H9 (cell line): Measurements from ENCODE around the gene ZG16. TPM values are rescaled to one million over a fixed set of nuclear protein-coding genes. Genes with fewer than 3 reads are reported as not detected.

ENCODE experiments used
- DNase-seq: peaks from one replicate; pipeline ENCODE4 v3.0.0-alpha.2; 2017
- H2AFZ ChIP-seq: one replicate; pipeline ENCODE4 v1.6.1; 2013; ENCODE audit warnings: mild to moderate bottlenecking, low read length, control low read depth, moderate library complexity
- H2AK5ac ChIP-seq: 2 replicates; pipeline ENCODE4 v1.6.1; 2013; ENCODE audit warnings: low read length, control low read depth, mixed read lengths; ENCODE audit not compliant: insufficient read length
- H2BK120ac ChIP-seq: one replicate; pipeline ENCODE4 v1.6.1; 2013; ENCODE audit warnings: low read depth, mild to moderate bottlenecking, low read length, control low read depth, inconsistent platforms; ENCODE audit not compliant: poor library complexity, severe bottlenecking
- H2BK12ac ChIP-seq: 2 replicates; pipeline ENCODE4 v1.6.1; 2013; ENCODE audit warnings: low read length, control low read depth, mixed read lengths, low read depth; ENCODE audit not compliant: insufficient read length
- H2BK15ac ChIP-seq: 2 replicates; pipeline ENCODE4 v1.6.1; 2013; ENCODE audit warnings: low read depth, low read length, control low read depth
- H2BK20ac ChIP-seq: one replicate; pipeline ENCODE4 v1.6.1; 2013; ENCODE audit warnings: low read depth, mild to moderate bottlenecking, low read length, control low read depth, inconsistent platforms; ENCODE audit not compliant: poor library complexity, severe bottlenecking
- H2BK5ac ChIP-seq: 2 replicates; pipeline ENCODE4 v1.6.1; 2013; ENCODE audit warnings: low read length, control low read depth, mixed read lengths; ENCODE audit not compliant: insufficient read length
- H3K14ac ChIP-seq: 2 replicates; pipeline ENCODE4 v1.6.1; 2013; ENCODE audit warnings: low read length, control low read depth; ENCODE audit not compliant: insufficient read depth
- H3K18ac ChIP-seq: 2 replicates; pipeline ENCODE4 v1.6.1; 2013; ENCODE audit warnings: low read depth, mild to moderate bottlenecking, mixed read lengths, low read length, control low read depth; ENCODE audit not compliant: insufficient read length
- H3K23ac ChIP-seq: 2 replicates; pipeline ENCODE4 v1.6.1; 2013; ENCODE audit warnings: low read length, control low read depth, mixed read lengths, low read depth; ENCODE audit not compliant: insufficient read length
- H3K23me2 ChIP-seq: 2 replicates; pipeline ENCODE4 v1.6.1; 2013; ENCODE audit warnings: low read depth, mild to moderate bottlenecking, mixed read lengths, low read length, control low read depth; ENCODE audit not compliant: insufficient read length, poor library complexity, severe bottlenecking
- H3K27ac ChIP-seq: 2 replicates; pipeline ENCODE4 v1.5.1; 2013; ENCODE audit warnings: low read length, control low read depth, mixed read lengths, low read depth; ENCODE audit not compliant: insufficient read length
- H3K27me3 ChIP-seq: 2 replicates; pipeline ENCODE4 v1.6.1; 2013; ENCODE audit warnings: low read length, control low read depth, inconsistent platforms; ENCODE audit not compliant: insufficient read depth
- H3K4ac ChIP-seq: 2 replicates; pipeline ENCODE4 v1.6.1; 2013; ENCODE audit warnings: low read depth, mild to moderate bottlenecking, control low read depth, inconsistent platforms, low read length, moderate library complexity
- H3K4me1 ChIP-seq: 2 replicates; pipeline ENCODE4 v1.6.1; 2013; ENCODE audit warnings: low read length, control low read depth, inconsistent platforms; ENCODE audit not compliant: insufficient read depth
- H3K4me2 ChIP-seq: 2 replicates; pipeline ENCODE4 v1.6.1; 2013; ENCODE audit warnings: low read length, control low read depth, mixed read lengths; ENCODE audit not compliant: insufficient read length, insufficient read depth
- H3K56ac ChIP-seq: 2 replicates; pipeline ENCODE4 v1.6.1; 2013; ENCODE audit warnings: low read depth, mild to moderate bottlenecking, mixed read lengths, low read length, control low read depth; ENCODE audit not compliant: insufficient read length
- H3K79me1 ChIP-seq: 2 replicates; pipeline ENCODE4 v1.6.1; 2013; ENCODE audit warnings: low read depth, mild to moderate bottlenecking, moderate library complexity, low read length, control low read depth, inconsistent platforms; ENCODE audit not compliant: insufficient read depth, poor library complexity, severe bottlenecking
- H3K79me2 ChIP-seq: 2 replicates; pipeline ENCODE4 v1.6.1; 2013; ENCODE audit warnings: low read length, control low read depth, inconsistent platforms; ENCODE audit not compliant: insufficient read depth
- H3K9ac ChIP-seq: 2 replicates; pipeline ENCODE4 v1.6.1; 2013; ENCODE audit warnings: low read length, control low read depth, mixed read lengths; ENCODE audit not compliant: insufficient read length; ENCODE audit errors: extremely low read depth
- H3K9me3 ChIP-seq: one replicate; pipeline ENCODE4 v1.6.1; 2013; ENCODE audit warnings: low read depth, low read length, inconsistent platforms; ENCODE audit not compliant: control insufficient read depth
- H3T11ph ChIP-seq: one replicate; pipeline ENCODE4 v1.6.1; 2013; ENCODE audit warnings: mild to moderate bottlenecking, low read length, control low read depth, inconsistent platforms
- H4K20me1 ChIP-seq: one replicate; pipeline ENCODE4 v1.6.1; 2013; ENCODE audit not compliant: control insufficient read depth, insufficient read length, insufficient read depth
- H4K5ac ChIP-seq: 2 replicates; pipeline ENCODE4 v1.6.1; 2013; ENCODE audit warnings: low read depth, mild to moderate bottlenecking, mixed read lengths, low read length, control low read depth; ENCODE audit not compliant: insufficient read length
- H4K8ac ChIP-seq: replicated peaks from 2 replicates; pipeline ENCODE4 v1.6.1; 2013; ENCODE audit warnings: low read length, control low read depth, mixed read lengths, low read depth; ENCODE audit not compliant: insufficient read length
- H4K91ac ChIP-seq: 2 replicates; pipeline ENCODE4 v1.6.1; 2013; ENCODE audit warnings: low read depth, mild to moderate bottlenecking, moderate library complexity, mixed read lengths, low read length, control low read depth; ENCODE audit not compliant: insufficient read length
- H3K27ac Mint-ChIP-seq, 3 experiments: 2 replicates in 2 of 3; 3 replicates in 1 of 3; pipeline ENCODE4 v1.8.0; 2020 to 2021; ENCODE audit warnings: mixed read lengths in 3 of 3, mild to moderate bottlenecking in 1 of 3, moderate library complexity in 1 of 3
- H3K27me3 Mint-ChIP-seq: 2 replicates; pipeline ENCODE4 v1.8.0; 2021; ENCODE audit warnings: low read depth, mild to moderate bottlenecking, moderate library complexity, mixed read lengths
- H3K36me3 Mint-ChIP-seq, 3 experiments: 2 replicates in 2 of 3; 3 replicates in 1 of 3; pipeline ENCODE4 v1.8.0; 2020 to 2021; ENCODE audit warnings: low read depth in 3 of 3, mixed read lengths in 3 of 3; ENCODE audit not compliant: insufficient read depth in 1 of 3
- H3K4me1 Mint-ChIP-seq, 2 experiments: 2 replicates each; pipeline ENCODE4 v1.8.0; 2020; ENCODE audit warnings: mixed read lengths in 2 of 2
- H3K4me3 Mint-ChIP-seq, 2 experiments: 2 replicates in 1 of 2; 3 replicates in 1 of 2; pipeline ENCODE4 v1.8.0; 2020 to 2021; ENCODE audit warnings: mild to moderate bottlenecking in 2 of 2, mixed read lengths in 2 of 2, moderate library complexity in 1 of 2
- H3K9me3 Mint-ChIP-seq, 2 experiments: 2 replicates in 1 of 2; 3 replicates in 1 of 2; pipeline ENCODE4 v1.8.0; 2020; ENCODE audit warnings: mild to moderate bottlenecking in 2 of 2, mixed read lengths in 2 of 2, moderate library complexity in 1 of 2
- WGBS: extraction: QIAGEN DNeasy Blood & Tissue Kit; methylation state at CpG from one replicate; pipeline ENCODE4 v1.1.7; 2013; ENCODE audit warnings: missing lambda C conversion rate, low lambda C conversion rate, mixed read lengths; ENCODE audit not compliant: insufficient read length; ENCODE audit errors: extremely low coverage; 5-methylcytosine and 5-hydroxymethylcytosine counted together
- total RNA-seq: library from RNA; stranded (reverse); gene quantifications from 2 replicates; pipeline ENCODE4 v1.2.1, GENCODE V29; 2021
- TF ChIP-seq, protein P1 (sequence below): fragments of 200-600 bp; sonication (generic); conservative IDR thresholded peaks from 3 replicates; pipeline ENCODE4 v1.8.0; 2021; ENCODE audit warnings: antibody characterized with exemption, mild to moderate bottlenecking

ZG16 gene
- total RNA-seq, 1 experiment from 2014 or later, result not detected

GRCh38 chr16:29819506-29819905 is 41.5 kb downstream of the ZG16 start:
- H3K36me3 Mint-ChIP-seq, result peaks cover 24 to 38% (median 35%) of the 10 kb centered on the region in 3 experiments
- H3K4me1 Mint-ChIP-seq, result peaks cover 37 to 45% of the 10 kb centered on the region in 2 experiments
- no peak overlapping the region for H3K4me2 ChIP-seq
- H2BK15ac ChIP-seq, result no peak overlapping the region
- no peak overlapping the region for H2BK12ac ChIP-seq
- no peaks in the 10 kb centered on the region for H4K20me1 ChIP-seq
- no peak overlapping the region for H3K56ac ChIP-seq
- H3K79me1 ChIP-seq, result no peaks in the 10 kb centered on the region
- H3K9me3 ChIP-seq, result no peaks in the 10 kb centered on the region
- no peak overlapping the region for H3K14ac ChIP-seq
- H2BK120ac ChIP-seq, result no peak overlapping the region
- H3K9ac ChIP-seq, result no peak overlapping the region
- peak overlapping the region in 2 of 3 experiments; percentile 27 to 71; a peak in 3 of 7 replicates for H3K27ac Mint-ChIP-seq
- H3K9me3 Mint-ChIP-seq, result no peaks in the 10 kb centered on the region; a peak in 1 of 5 replicates
- H3K27me3 Mint-ChIP-seq, result no peaks in the 10 kb centered on the region; the same call in 1 of the 2 replicates
- no CpG with 5 or more reads among the region's 15 CpGs for WGBS
- H4K5ac ChIP-seq, result no peak overlapping the region
- H2BK5ac ChIP-seq, result no peak overlapping the region
- H2BK20ac ChIP-seq, result no peak overlapping the region
- no peak overlapping the region for H4K8ac ChIP-seq
- H3K4ac ChIP-seq, result no peak overlapping the region
- no peak overlapping the region for H3K4me3 Mint-ChIP-seq
- H3T11ph ChIP-seq, result no peak overlapping the region
- no peaks in the 10 kb centered on the region for H3K79me2 ChIP-seq
- TF ChIP-seq, protein P1, sequence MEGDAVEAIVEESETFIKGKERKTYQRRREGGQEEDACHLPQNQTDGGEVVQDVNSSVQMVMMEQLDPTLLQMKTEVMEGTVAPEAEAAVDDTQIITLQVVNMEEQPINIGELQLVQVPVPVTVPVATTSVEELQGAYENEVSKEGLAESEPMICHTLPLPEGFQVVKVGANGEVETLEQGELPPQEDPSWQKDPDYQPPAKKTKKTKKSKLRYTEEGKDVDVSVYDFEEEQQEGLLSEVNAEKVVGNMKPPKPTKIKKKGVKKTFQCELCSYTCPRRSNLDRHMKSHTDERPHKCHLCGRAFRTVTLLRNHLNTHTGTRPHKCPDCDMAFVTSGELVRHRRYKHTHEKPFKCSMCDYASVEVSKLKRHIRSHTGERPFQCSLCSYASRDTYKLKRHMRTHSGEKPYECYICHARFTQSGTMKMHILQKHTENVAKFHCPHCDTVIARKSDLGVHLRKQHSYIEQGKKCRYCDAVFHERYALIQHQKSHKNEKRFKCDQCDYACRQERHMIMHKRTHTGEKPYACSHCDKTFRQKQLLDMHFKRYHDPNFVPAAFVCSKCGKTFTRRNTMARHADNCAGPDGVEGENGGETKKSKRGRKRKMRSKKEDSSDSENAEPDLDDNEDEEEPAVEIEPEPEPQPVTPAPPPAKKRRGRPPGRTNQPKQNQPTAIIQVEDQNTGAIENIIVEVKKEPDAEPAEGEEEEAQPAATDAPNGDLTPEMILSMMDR, result peak; percentile 45; the same call in 2 of the 3 replicates
- no peak for DNase-seq
- no peak overlapping the region for H3K18ac ChIP-seq
- H3K27ac ChIP-seq, result no peak overlapping the region
- no peak overlapping the region for H4K91ac ChIP-seq
- H2AK5ac ChIP-seq, result no peak overlapping the region
- H3K23ac ChIP-seq, result no peak overlapping the region
- H3K23me2 ChIP-seq, result peaks cover 10% of the 10 kb centered on the region
- no peak overlapping the region for H2AFZ ChIP-seq
- H3K27me3 ChIP-seq, result no peaks in the 10 kb centered on the region
- H3K4me1 ChIP-seq, result no peaks in the 10 kb centered on the region; the same call in 1 of the 2 replicates
